CD4-positive, alpha-beta memory T cell (primary cell): ENCODE results near the gene TFDP2. TPM values are rescaled to one million over a fixed set of nuclear protein-coding genes. Genes with fewer than 3 reads are reported as not detected.
"Not testable (repeated sequence)": the region's sequence is repeated elsewhere in the genome, so short reads cannot be mapped to it uniquely, and the experiment has no call there.

Experiments used
- CTCF ChIA-PET: fragments of 350-600 bp; sonication (Branson Sonifier 250); formaldehyde crosslinking; loops from one replicate; lab custom pipeline; 2021; ENCODE audit warnings: inconsistent platforms; ENCODE audit not compliant: partially characterized antibody; lab: Charles Lee
- POLR2A ChIA-PET: fragments of 350-600 bp; sonication (Branson Sonifier 250); formaldehyde crosslinking; loops from one replicate; lab custom pipeline; 2021; ENCODE audit not compliant: partially characterized antibody; lab: Charles Lee
- DNase-seq, 5 donors: peaks; one replicate each; pipeline versions ENCODE4 v3.0.0 to v3.0.0-alpha.2; 2020 to 2022; ENCODE audit warnings: mixed read lengths in 1 of 5
- H3K27ac ChIP-seq: one replicate; pipeline ENCODE4 v1.7.0; 2013; ENCODE audit warnings: low read depth, low read length
- H3K27me3 ChIP-seq: 2 replicates; pipeline ENCODE4 v1.7.0; 2013; ENCODE audit warnings: mild to moderate bottlenecking, low read length, moderate library complexity; ENCODE audit not compliant: insufficient read depth
- H3K36me3 ChIP-seq: 2 replicates; pipeline ENCODE4 v1.7.0; 2013; ENCODE audit warnings: mild to moderate bottlenecking, low read length, moderate library complexity; ENCODE audit not compliant: insufficient read depth
- H3K4me1 ChIP-seq: 2 replicates; pipeline ENCODE4 v1.7.0; 2013; ENCODE audit warnings: mild to moderate bottlenecking, low read length, moderate library complexity; ENCODE audit not compliant: insufficient read depth
- H3K4me3 ChIP-seq, 2 donors: one replicate each; pipeline ENCODE4 v1.7.0; 2013; ENCODE audit warnings: low read length in 2 of 2, mild to moderate bottlenecking in 1 of 2
- H3K9me3 ChIP-seq, 2 donors: one replicate each; pipeline ENCODE4 v1.7.0; 2013; ENCODE audit warnings: low read length in 2 of 2, control low read depth in 1 of 2; ENCODE audit not compliant: control insufficient read depth in 1 of 2
- H3K27ac Mint-ChIP-seq, 7 donors: one replicate each; pipeline ENCODE4 v1.8.0; 2020 to 2021; ENCODE audit warnings: mixed read lengths in 7 of 7, mild to moderate bottlenecking in 6 of 7, inconsistent platforms in 3 of 7, moderate library complexity in 3 of 7
- H3K27me3 Mint-ChIP-seq, 2 donors: one replicate each; pipeline ENCODE4 v1.8.0; 2020 to 2021; ENCODE audit warnings: mixed read lengths in 2 of 2
- H3K36me3 Mint-ChIP-seq, 2 donors: one replicate each; pipeline ENCODE4 v1.8.0; 2020 to 2021; ENCODE audit warnings: mixed read lengths in 2 of 2, inconsistent platforms in 1 of 2, mild to moderate bottlenecking in 1 of 2
- H3K4me1 Mint-ChIP-seq, 4 donors: one replicate each; pipeline ENCODE4 v1.8.0; 2020 to 2021; ENCODE audit warnings: mixed read lengths in 4 of 4, mild to moderate bottlenecking in 1 of 4
- H3K4me3 Mint-ChIP-seq, 8 donors: one replicate each; pipeline ENCODE4 v1.8.0; 2020 to 2021; ENCODE audit warnings: mixed read lengths in 8 of 8, mild to moderate bottlenecking in 7 of 8, moderate library complexity in 6 of 8, inconsistent platforms in 3 of 8
- H3K9me3 Mint-ChIP-seq, 8 donors: one replicate each; pipeline ENCODE4 v1.8.0; 2020 to 2021; ENCODE audit warnings: mixed read lengths in 8 of 8, mild to moderate bottlenecking in 5 of 8, inconsistent platforms in 3 of 8, moderate library complexity in 1 of 8
- intact Hi-C: fragments of 100-400 bp; cut with micrococcal nuclease; formaldehyde crosslinking; loops from one replicate; pipeline ENCODE4 v1.15.1; 2023
- polyA plus RNA-seq, 2 donors: library from polyadenylated mRNA; unstranded; fragments of 300-500 nt; fragmentation: Illumina TruSeq; gene quantifications; one replicate each; pipeline ENCODE4 v1.2.3, GENCODE V29; 2021
- total RNA-seq, 2 experiments: library from RNA; stranded (reverse); gene quantifications; one replicate each; pipeline ENCODE4 v1.2.3, GENCODE V29; 2021

Gene TFDP2
- total and polyA plus RNA-seq, 4 experiments from 2014 or later = 13.6 to 31.5 (median 22.2) TPM

GRCh38 chr3:142149673-142149992, 289 bp upstream of the TFDP2 start:
- peak overlapping the region; percentile 66 for H3K27ac ChIP-seq
- H3K9me3 ChIP-seq = no peaks in the 10 kb centered on the region
- H3K27me3 Mint-ChIP-seq = no peaks in the 10 kb centered on the region
- H3K4me3 ChIP-seq = peak overlapping the region in 1 of 2 donors; percentile 67
- peaks cover 0 to 1% (median 0%) of the 10 kb centered on the region in 8 donors for H3K9me3 Mint-ChIP-seq
- H3K36me3 Mint-ChIP-seq = no peaks in the 10 kb centered on the region
- DNase-seq = no peak
- intact Hi-C loops = loop anchor here (2.0 to 10.0 kb wide), 4 partner anchors 78 to 429 kb away; partner anchors contain the start of genes ATR, GK5, RNF7 and XRN1
- no peaks in the 10 kb centered on the region for H3K36me3 ChIP-seq
- peak overlapping the region; percentile 41 to 95 (median 92) for H3K27ac Mint-ChIP-seq
- peaks cover 20% of the 10 kb centered on the region for H3K4me1 ChIP-seq
- H3K27me3 ChIP-seq = no peaks in the 10 kb centered on the region
- H3K4me1 Mint-ChIP-seq = peaks cover 23 to 34% (median 27%) of the 10 kb centered on the region in 4 donors
- CTCF ChIA-PET = interaction anchor here (1.0 kb wide), 2 partner anchors 9 to 24 kb away, joined by 3 read pairs; no protein-coding TSS in a partner anchor
- POLR2A ChIA-PET = interaction anchor here (1.7 kb wide), 1 partner anchor 1823 kb away, joined by 3 read pairs; no protein-coding TSS in a partner anchor
- peak overlapping the region; percentile 87 to 92 (median 89) for H3K4me3 Mint-ChIP-seq

- H3K4me3 ChIP-seq = peak overlapping the region; percentile 4 to 67
- CTCF ChIA-PET = interaction anchor here (0.7 kb wide), 1 partner anchor 26 kb away, joined by 4 read pairs; no protein-coding TSS in a partner anchor
- H3K9me3 ChIP-seq = no peaks in the 10 kb centered on the region
- peak overlapping the region; percentile 53 to 95 (median 90) for H3K27ac Mint-ChIP-seq
- no peaks in the 10 kb centered on the region for H3K27me3 Mint-ChIP-seq
- intact Hi-C loops = loop anchor here (2.0 to 10.0 kb wide), 4 partner anchors 79 to 431 kb away; partner anchors contain the start of genes ATR, GK5, RNF7 and XRN1
- peaks cover 23 to 35% (median 29%) of the 10 kb centered on the region in 4 donors for H3K4me1 Mint-ChIP-seq
- no peaks in the 10 kb centered on the region for H3K27me3 ChIP-seq
- peak overlapping the region; percentile 88 to 96 (median 90) for H3K4me3 Mint-ChIP-seq
- H3K4me1 ChIP-seq = peaks cover 20% of the 10 kb centered on the region
- POLR2A ChIA-PET = interaction anchor here (0.7 to 1.7 kb wide), 2 partner anchors 114 to 1824 kb away, joined by 3 to 4 read pairs; no protein-coding TSS in a partner anchor
- no peaks in the 10 kb centered on the region for H3K36me3 Mint-ChIP-seq
- H3K27ac ChIP-seq = peak overlapping the region; percentile 66
- H3K36me3 ChIP-seq = no peaks in the 10 kb centered on the region
- peaks cover 0 to 2% (median 0%) of the 10 kb centered on the region in 8 donors for H3K9me3 Mint-ChIP-seq
- DNase-seq = no peak
Observed at GRCh38 chr3:142148044-142148791, 1.1 kb downstream of the TFDP2 start.

- DNase-seq, H3K27ac Mint-ChIP-seq, H3K27ac ChIP-seq, H3K36me3 Mint-ChIP-seq, H3K27me3 ChIP-seq, POLR2A ChIA-PET, H3K36me3 ChIP-seq, H3K27me3 Mint-ChIP-seq, H3K9me3 Mint-ChIP-seq, H3K9me3 ChIP-seq, H3K4me3 ChIP-seq: not testable (repeated sequence)
- peaks cover 24 to 30% (median 26%) of the 10 kb centered on the region in 4 donors for H3K4me1 Mint-ChIP-seq
- CTCF ChIA-PET = interaction anchor here (2.6 kb wide), 1 partner anchor 19 kb away, joined by 7 read pairs; no protein-coding TSS in a partner anchor
- H3K4me1 ChIP-seq = peaks cover 17% of the 10 kb centered on the region
- H3K4me3 Mint-ChIP-seq = peak overlapping the region in 1 of 8 donors; percentile 18
- intact Hi-C loops = loop anchor here (10.0 kb wide), 1 partner anchor 410 kb away; the partner anchor contains the start of gene RNF7
Observed at GRCh38 chr3:142144587-142144986, 4.8 kb downstream of the TFDP2 start.

- CTCF ChIA-PET = interaction anchor here (1.0 to 1.6 kb wide), 2 partner anchors 9 to 20 kb away, joined by 3 read pairs; partner anchors contain the start of gene TFDP2
- H3K4me3 Mint-ChIP-seq, H3K36me3 ChIP-seq, DNase-seq, H3K9me3 ChIP-seq, H3K9me3 Mint-ChIP-seq, H3K4me3 ChIP-seq, H3K36me3 Mint-ChIP-seq, H3K4me1 ChIP-seq, H3K27me3 Mint-ChIP-seq, H3K27ac Mint-ChIP-seq, POLR2A ChIA-PET, H3K27me3 ChIP-seq, H3K27ac ChIP-seq: not testable (repeated sequence)
- intact Hi-C loops = loop anchor here (10.0 kb wide), 1 partner anchor 406 kb away; the partner anchor contains the start of gene RNF7
- peaks cover 7 to 12% (median 9%) of the 10 kb centered on the region in 4 donors for H3K4me1 Mint-ChIP-seq
Observed at GRCh38 chr3:142140608-142141285, 8.6 kb downstream of the TFDP2 start.

GRCh38 chr3:142137089-142137488, 12.3 kb downstream of the TFDP2 start:
- POLR2A ChIA-PET, H3K9me3 Mint-ChIP-seq, H3K36me3 ChIP-seq, H3K4me3 ChIP-seq, intact Hi-C loops, H3K4me3 Mint-ChIP-seq, H3K27me3 ChIP-seq, H3K9me3 ChIP-seq, H3K27ac Mint-ChIP-seq, H3K27ac ChIP-seq, H3K4me1 ChIP-seq, H3K36me3 Mint-ChIP-seq, DNase-seq, H3K27me3 Mint-ChIP-seq, CTCF ChIA-PET: not testable (repeated sequence)
- peaks cover 4 to 12% (median 6%) of the 10 kb centered on the region in 4 donors for H3K4me1 Mint-ChIP-seq

GRCh38 chr3:142134799-142135325, 14.5 kb downstream of the TFDP2 start:
- H3K36me3 Mint-ChIP-seq = peaks cover 0 to 3% of the 10 kb centered on the region in 2 donors
- peaks cover 0 to 3% (median 0%) of the 10 kb centered on the region in 8 donors for H3K9me3 Mint-ChIP-seq
- H3K27ac Mint-ChIP-seq = peak overlapping the region in 4 of 7 donors; percentile 9 to 82 (median 12)
- Histone ChIP-seq H3K27me3 (no peaks in the 10 kb centered on the region), H3K4me1 (no peaks in the 10 kb centered on the region), H3K4me3 (no peak overlapping the region), H3K36me3 (no peaks in the 10 kb centered on the region), H3K27ac (no peak overlapping the region), H3K9me3 (no peaks in the 10 kb centered on the region)
- intact Hi-C loops = no loop called here
- ChIA-PET POLR2A (no interaction called here), CTCF (interaction anchor here (1.3 kb wide), 1 partner anchor 14 kb away, joined by 3 read pairs; no protein-coding TSS in a partner anchor)
- no peaks in the 10 kb centered on the region for H3K27me3 Mint-ChIP-seq
- DNase-seq = no peak
- H3K4me3 Mint-ChIP-seq = no peak overlapping the region
- H3K4me1 Mint-ChIP-seq = peaks cover 4 to 12% (median 7%) of the 10 kb centered on the region in 4 donors
